HepG2 (cell line): ENCODE measurements around the gene NFASC.

ENCODE experiments used
- ATRX ChIP-seq: sonication (generic); formaldehyde crosslinking; IDR thresholded peaks from 2 replicates; pipeline ENCODE4 v1.4.0; 2020; ENCODE audit warnings: missing genetic modification reagents, borderline replicate concordance
- IRF2 ChIP-seq: IDR thresholded peaks from 2 replicates; pipeline ENCODE4 v1.6.1; 2018; ENCODE audit warnings: missing genetic modification reagents, missing compliant biosample characterization
- SOX6 ChIP-seq, 2 experiments: fragments of 450-650 bp in 1 of 2; sonication (generic) in 1 of 2; formaldehyde crosslinking in 1 of 2; IDR thresholded peaks; 2 replicates each; pipeline versions ENCODE4 v1.4.0 to v1.6.1; 2017 to 2020; ENCODE audit warnings: antibody characterized with exemption in 1 of 2, mild to moderate bottlenecking in 1 of 2, missing genetic modification reagents in 1 of 2

GRCh38 chr1:205017001-205017400 lies 146.3 kb downstream of the NFASC start:
- TF ChIP-seq SOX6 (IDR thresholded peaks at IDR 0.05) (no peak), SOX6 (CRISPR knock-in tag; IDR thresholded peaks at IDR 0.05) (no peak), ATRX (CRISPR knock-in tag) (no peak), IRF2 (CRISPR knock-in tag) (no peak)
